8988T (cell line): ENCODE data around the gene INKA1.

Experiments
- DNase-seq: peaks from one replicate; pipeline ENCODE4 v3.0.0; 2011

The INKA1 gene

DNA sequence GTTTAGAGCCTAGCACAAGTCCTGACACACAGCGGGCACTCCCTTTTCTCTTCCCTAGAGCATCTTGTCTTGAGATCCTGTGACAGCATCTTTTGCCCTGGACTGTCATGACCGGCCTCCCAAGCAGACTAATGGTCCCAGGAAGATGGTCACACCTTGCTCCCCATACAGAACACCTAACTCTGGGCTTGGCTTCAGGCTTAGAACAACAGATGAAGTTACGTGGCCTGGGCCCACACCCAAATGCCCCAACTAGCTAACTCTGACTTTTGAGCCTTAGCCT is 15.9 kb upstream of the INKA1 start:
- no peak for DNase-seq

DNA sequence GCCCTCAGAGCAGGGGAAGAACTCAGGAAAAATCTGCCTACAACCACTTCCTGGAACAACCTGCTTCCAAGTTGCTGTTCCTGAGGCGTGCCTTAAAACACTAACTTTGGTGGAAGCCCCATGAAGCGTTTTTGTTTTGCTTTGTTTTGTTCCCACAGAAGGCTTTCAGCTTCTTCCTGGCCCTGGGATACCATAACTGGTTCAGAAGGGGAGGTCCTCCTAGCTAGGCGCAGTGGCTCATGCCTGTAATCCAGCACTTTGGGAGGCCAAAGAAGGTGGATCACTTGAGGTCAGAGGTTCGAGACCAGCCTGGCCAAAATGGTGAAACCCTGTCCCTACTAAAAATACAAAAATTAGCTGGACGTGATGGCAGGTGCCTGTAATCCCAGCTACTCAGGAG is 15.5 kb upstream of the INKA1 start:
- DNase-seq, result no peak

DNA sequence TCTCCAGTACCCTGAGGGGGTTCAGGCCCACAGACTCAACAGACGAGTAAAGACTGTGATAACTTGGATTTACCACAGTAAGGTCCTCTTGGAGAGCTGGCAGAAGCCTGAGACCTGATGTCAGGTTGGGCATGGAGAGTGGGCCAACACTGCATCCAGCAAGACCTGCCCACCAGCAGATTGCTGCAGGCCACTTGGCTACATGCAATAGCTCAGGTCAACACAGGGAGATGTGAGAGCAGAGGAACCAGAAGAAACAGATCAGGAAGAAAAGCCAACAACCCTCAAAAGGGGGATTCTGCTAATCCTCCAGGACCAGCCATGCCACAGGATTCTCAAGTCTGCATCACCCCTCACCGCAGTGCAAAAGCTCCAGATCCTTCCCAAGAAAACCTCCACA is 15.0 kb upstream of the INKA1 start:
- peak; percentile 9 for DNase-seq

DNA sequence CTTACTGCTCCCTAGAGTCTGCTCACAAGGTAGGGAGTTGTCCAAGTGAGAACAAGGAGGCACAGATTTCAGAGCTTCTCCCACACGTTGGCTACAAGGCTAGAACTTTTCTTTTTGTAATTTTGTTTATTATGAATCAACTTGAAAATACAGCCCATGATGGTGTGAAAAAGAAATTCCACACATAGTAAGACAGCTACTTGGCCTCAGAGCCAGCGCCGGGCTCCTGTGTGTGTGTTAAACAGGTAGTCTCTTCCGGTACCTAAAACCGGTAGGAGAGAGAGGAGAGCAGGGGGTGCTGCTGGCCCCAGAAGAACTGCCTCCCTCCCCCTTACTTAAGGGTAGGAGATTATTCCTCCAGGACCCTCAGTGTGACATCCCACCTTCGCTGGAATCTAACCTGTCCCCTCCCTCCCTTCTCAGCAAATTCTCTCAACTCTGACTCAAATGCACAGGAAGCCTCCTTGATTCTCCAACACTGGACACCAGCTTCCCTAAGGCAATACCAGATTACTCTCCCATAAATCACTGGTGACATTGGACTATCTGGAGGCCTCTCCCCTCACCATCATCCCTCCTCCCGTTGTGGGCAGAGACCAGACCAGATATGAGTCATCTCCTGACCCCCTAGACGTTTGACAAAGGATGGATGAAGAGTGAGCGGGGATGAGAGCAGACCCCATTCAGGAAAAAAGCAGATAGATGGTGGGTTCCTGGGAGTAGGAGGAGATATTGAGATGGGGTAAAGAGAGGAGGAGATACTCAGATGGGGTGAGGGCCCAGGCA is 12.2 kb upstream of the INKA1 start:
- DNase-seq, result peak; percentile 19

DNA sequence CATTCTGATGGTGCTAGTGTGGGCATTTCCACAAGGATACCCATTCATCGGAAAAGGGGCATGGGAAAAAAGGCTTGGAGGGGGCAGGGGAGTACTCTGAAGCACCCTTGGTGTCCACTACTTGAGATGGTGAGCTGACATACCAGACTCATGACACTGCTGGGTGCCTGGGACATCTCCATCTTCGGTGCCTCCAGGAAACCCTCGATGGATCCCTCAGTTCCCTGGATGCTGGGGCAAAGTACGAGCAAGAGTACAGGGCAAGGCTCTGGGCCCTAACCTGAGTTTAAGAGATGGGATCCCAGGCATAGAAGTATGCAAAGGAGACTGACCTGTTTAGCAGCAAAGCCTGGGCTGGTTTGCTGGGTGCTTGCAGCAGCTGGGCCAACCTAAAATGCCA is 11.5 kb upstream of the INKA1 start:
- no peak for DNase-seq

DNA sequence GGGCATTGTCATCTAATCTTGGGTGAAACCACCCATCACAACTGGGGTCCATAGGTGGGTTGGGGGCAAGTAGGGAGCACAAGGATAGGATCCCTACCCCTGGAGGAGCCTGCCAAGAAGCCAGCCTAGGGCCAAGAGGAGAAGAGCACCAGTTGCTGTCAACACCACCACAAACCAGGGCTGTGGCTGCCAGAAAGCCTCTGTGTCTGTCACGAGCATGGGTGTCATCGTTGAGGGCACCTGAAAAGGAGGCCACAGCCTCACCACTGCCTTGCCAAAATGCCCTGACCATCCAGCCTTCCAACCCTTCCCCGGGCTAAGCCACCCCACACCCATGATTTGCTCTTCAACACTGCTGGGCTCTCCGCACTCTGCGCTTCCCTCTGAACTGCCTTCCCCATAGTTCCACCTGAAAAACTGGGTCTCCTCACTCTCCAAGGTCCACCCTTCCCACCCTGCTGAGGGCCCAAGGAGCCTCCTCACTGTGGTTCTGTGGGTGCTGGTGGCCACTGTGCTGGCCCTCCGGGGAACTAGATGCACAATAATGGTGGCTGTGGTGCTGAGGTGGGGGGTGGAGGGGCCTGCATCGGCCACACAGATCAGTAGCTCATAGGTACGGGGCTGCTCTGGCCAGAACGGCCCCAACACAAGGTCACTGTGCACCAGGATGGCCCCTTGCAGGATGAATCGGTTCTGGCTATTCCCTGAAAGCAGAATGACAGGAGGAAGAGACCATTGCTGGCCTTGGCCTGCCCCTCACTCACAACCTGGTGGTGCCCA is 10.5 kb upstream of the INKA1 start:
- DNase-seq, result no peak

DNA sequence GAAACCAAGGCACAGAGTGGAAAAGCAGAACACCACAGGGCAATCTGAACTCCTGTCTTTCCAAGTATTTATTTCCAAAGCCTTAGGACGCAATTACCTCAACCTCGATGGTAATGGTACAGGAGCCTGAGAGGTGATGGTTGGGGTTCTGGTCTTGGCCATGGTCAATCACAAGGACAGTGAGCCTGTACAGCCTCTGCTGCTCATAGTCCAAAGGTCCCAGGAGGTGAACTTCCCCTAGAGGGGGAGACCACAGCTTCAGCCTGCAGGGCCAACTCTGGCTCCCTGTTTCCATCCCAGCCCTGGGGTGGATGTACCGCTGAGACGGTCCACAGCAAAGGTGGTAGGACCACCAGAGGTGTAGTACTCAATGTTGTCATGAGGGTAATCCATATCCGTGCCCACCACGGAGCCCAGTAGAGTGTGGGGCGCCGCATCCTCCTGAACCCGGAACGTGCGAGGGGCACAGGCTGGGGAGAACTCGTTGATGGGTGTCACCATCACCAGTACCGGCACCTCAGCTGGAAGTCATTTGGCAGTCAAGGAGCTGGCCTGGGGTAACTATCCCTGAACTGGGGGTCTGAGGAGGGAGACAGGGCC is 9.5 kb upstream of the INKA1 start:
- no peak for DNase-seq

DNA sequence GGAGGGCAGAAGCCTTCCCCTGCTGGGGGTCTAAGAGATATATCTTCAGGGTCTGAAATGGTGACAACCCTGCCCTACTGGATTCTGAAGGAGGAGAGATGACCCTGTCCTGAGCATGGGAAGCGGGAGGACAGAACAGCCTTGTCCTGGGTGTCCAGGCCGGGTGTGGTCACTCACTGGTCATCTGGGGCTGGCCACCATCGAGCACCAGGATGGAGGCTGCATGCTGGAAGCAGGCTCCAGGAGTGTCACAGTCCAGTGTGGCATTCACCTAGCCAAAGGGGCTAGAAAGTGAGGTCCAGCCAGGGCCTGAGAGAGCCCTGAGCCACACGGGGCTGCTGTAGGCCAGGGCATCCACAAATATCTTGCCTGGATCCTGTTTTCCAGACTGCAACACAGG is 8.6 kb upstream of the INKA1 start:
- DNase-seq, result no peak

DNA sequence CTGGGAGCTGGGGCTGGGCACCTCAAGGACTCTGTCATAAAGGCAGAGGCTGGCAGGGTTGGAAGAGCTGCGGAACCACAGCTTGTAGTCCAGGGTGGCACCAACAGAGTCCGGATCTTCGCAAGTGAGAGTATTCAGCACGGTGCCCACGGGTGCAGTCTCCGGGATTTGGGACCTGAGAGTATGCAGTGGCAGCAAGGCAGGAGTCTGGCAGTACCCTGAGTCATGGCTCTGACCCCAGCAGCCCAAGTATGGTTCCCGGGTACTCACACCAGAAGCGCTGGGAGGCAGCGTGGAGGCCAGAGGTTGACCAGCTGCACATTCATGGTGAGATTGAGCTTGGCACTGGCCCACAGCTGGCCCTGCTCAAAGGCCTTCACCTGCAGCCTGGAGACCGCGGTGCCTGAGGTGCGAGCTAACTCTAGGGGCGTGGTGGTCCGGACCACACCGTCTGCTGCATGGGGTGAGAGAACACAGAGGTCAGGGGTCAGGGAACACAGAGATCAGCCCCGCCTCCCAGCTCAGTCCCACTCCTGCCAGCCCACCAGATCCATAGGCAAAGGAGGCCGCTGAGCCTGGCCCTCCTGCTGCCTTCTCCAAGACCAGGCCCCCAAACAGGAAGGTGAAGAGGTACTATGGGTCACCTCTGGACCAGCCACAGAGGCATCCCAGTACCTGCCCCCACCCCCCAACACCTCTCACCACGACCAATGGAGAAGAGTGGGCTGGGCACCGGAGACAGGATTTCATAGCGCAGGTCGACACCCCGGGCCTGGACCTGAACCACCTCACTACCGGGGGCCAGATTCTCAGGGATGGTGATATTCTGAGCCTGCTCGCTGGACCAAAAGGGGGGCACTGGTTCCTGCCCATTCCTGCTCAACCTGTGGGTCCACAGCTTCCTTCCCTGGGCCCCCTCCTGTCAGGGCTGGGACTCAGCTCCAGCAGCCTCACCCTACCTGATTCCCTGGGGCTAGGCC is 7.8 kb upstream of the INKA1 start:
- DNase-seq, result peak; percentile 23

DNA sequence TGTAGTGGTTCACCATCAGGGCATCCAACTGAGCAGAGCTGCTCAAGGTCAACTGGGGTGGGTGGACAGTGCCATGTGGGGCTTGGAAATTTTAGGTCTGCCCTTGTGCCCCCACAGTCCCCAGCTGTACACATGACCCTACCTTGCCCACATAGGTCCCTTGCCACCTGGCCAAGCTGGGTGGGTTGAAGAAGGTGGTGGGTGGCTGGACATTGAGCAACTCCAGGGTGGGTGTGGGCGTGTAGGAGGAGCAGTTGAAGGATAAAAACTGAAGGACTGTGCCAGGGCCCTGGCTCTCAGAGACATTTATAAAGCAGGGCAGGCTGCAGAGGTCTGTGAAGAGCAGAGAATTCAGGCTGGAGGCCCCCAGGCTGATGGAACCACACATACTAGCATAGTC is 4.0 kb upstream of the INKA1 start:
- peak; percentile 4 for DNase-seq

DNA sequence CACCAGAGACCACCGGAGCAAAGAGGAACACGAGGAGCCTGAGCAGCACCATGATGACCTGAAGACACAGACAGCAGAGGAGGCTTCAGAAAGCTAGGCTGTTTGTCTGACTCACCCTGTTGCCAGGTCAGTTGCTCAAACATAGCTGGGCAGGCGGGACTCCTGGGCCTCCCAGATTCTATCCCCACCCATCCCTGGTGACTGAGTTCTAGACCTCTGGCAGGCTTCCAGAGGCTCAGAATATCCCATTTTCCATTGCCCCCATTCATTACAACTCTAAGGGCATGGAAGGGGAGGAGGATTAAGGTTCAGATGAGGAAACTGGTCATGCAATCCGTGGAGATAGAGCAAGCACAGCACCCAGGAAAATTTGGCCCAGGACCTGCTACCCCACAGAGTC is 3.3 kb upstream of the INKA1 start, which contains the start of gene CDHR4:
TSS of gene CDHR4 (minus strand) at position 113 of the 400 bp plus-strand sequence. CDS start at position 52, 61 bp downstream.
- peak; percentile 52 for DNase-seq

DNA sequence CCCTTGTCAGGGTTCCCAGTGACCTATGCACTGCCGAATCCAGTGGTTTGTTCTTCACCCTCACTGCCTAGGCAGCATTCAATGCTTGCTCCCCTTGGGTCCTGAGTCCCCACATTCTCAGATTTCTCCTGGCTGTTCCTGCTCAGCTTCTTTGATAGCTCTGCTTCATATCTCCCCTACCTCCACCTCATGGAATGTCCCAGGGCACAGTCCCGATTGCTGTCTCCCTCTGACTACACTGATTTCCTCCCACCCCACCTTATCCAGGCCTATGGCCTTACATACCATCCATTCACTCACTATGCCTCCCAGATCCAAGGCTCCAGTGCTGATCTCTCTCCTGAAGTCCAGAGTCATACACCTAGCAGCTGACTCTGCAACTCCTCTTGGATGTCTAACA is 1.9 kb upstream of the INKA1 start:
- peak; percentile 21 for DNase-seq

DNA sequence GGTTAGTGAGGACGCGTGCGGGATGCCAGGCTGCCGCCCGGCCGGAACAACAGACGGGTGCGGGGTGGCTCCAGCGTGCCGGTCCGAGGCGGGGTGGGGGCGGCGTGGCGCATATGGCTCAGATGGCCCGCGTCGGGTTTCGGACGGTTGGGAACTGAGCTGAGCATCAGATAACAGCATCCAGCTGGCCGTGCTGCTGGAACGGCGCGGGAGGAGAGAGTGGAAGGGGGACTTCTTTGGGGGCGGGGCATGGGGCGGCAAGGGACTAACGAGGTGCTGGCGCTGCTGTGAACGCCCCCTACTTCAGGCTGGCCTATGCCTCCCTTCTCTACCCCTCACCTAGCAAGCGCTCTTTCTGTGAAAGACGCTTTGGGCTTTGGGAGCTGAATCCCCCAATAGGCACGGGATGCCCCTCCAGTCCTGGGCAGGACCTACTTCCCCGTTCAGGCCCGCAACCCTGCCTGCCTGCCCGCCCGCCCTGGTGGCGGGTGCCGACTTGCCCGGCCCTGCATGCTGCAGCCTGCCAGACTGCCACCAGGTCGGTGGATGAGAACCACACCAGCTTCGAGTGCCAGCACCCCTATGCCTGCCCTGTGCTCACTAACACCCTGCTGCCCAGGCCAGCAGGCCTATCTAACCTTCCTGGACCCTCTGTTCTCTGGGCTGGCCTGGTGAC is 542 bp downstream of the INKA1 start:
- DNase-seq, result no peak

DNA sequence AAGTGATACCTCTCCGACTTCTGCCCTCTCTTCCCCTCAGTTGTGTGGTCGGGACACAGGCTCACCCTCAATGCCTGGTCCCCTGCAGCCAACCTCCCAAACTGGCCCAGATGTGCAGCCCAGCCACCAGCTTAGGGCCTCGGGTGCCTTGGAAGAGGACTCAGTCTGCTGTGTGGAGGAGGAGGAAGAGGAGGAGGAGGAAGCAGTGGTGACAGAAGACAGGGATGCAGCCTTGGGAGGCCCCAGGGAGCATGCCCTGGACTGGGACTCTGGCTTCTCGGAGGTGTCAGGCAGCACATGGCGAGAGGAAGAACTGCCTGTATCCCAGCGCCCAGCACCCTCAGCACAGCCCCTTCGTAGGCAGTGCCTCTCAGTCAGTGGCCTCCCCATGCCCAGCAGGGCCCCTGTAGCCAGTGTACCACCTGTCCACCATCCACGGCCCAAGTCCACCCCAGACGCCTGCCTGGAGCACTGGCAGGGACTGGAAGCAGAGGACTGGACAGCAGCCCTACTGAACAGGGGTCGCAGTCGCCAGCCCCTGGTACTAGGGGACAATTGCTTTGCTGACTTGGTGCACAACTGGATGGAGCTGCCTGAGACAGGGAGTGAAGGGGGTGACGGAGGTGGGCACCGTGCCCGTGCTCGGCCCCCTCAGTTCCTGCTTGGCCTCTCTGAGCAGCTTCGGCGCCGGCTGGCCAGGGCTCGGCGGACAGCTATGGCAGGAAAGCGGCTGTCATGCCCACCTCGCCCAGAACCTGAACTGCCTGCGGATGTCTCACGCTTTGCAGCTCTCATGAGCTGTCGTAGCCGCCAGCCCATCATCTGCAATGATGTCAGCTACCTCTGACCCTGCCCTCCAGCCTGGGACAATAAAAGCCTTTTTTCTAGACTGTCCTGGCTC is 1.3 kb downstream of the INKA1 start:
- DNase-seq, result no peak

DNA sequence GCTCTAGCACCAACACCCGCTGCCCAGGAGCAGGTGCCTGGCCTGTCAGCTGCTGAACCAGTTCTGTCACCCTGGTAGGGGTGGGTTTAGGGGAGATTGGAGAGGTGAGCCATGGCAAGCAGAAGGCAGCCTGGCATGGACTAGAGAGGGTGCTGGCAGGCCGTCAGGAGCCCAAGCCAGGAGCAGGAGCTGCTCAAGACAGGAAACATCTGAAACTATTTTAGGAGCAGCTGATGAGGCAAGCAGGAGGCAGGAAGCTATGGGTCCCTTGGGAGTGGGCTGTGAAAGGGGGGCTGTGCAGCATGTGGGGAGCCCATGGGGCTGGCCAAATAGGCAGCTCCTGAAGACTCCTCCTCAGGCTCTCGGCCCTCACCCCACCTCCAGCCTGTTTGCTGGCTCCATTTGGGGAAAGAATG is 2.3 kb downstream of the INKA1 start:
- DNase-seq, result no peak

DNA sequence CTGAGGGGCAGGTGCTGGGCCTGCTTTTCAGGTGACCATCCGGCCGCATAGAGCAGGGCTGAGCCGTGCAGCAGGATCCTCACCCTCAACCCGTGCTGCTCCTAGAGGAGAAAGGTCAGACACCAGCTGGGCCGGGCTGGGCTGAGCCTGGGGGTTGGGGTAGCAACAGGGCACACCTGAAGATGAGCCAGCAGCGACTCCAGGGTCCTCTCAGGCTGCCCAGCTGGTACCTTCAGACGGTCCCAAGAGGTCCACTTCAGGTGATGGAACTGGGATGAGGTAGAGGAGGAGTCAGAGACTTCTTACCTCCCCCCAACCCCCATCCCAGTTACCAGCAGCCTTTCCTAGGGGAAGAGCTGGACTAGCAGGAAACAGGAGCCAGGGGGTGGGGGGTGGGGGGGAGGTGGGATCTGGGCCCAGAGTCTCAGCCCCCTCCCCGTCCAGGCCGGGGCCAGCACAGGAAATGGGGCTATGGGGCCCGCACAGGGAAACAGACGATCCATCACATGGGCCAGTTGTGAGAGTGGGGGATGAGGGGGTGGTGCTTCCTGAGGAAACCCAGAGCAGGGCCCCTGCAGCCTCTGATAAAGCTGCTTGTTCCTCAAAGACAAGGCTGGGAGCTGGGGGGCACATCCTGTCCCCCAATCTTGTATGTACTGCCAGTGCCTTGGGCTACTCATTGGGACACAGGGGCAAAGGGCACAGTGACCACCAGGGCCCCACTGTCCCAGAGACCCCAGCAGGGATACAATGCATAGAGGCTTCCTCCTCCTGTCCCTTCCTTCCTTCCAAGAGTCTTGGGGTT is 3.0 kb downstream of the INKA1 start:
- no peak for DNase-seq

DNA sequence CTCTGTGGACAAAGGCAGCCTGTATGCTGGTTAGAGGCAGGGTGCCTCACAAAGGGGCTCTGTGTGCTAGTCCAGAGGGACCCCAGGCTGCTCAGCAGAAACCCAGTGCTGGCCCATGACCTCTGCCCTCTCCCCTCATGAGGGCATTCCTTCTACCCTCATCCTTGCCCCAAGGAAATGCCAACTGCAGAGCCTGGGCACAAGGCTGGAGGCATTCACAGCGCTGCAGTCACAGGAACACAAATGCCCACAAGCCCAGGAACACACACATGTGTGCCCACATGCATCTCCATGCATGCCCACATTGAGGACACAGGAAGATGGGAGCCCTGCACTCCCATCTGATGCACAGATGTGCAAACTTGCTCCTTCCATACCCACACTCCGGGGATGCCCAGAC is 3.8 kb downstream of the INKA1 start:
- DNase-seq, result no peak

DNA sequence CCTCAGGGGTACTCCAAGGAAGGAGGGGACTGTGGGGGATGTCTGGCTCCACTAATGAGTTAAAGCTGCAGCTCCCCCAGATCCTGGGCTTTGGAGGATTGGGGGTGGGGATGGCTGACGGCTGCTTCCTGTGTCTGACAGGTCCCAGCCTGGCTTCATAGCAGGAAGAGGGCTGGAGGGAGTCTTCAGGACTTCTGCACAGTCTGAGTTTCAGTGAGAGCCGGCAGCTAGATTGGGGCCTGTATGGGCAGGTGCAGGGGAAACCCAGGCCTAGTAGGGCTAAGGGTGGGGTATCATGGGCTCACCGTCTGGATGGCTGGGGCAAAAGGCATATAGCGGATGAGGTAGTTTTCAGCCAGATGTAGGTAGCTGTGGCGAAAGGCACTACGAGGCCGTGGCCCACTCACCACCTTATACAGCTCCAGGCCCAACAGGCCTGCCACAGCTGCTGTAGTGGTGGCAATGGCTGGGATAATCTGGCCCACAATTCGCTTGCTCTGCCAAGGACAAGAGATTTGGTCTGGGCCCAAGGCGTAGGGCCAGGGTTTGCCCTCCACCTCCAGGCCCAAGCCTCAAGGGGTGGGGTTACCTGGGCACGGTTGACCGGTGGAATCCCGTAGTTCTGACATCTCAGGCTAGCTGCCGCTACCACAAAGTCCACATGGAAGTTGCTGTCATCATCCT is 4.5 kb downstream of the INKA1 start:
- no peak for DNase-seq

DNA sequence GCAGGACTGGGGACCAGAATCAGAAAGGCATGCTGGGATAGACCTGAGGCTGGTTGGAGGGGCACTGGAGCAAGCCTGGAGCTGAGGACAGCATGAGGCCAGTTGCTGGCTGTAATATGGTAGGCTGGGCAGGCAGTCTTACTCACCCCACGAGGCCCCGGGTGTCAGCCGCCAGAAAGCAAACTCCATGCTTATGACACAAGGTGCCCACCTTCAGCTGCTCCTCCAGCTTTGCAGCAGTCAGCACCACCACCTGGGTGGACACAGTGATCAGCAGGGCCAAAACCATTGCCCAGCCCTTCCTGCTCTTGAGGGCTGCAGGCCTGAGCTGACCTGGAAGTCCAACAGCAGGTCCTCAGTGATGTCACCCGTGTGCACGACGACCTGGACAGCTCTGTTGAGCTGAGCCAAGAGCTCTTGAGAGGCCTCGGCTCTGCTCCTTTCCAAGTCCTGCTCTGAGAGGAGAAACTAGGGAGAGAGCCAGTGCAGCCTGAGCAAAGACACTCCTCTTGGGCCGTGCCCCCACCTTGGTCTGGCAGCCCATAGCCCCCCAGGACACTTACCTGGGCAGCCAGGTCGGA is 9.9 kb downstream of the INKA1 start:
- no peak for DNase-seq
